Astrocyte of the spinal cord (primary cell): ENCODE data around the gene GNAO1.

Experiments used
- DNase-seq: peaks from one replicate; pipeline ENCODE4 v3.0.0; 2011; ENCODE audit warnings: low read depth, low spot score
- H3K4me3 ChIP-seq: 2 replicates; pipeline ENCODE4 v1.5.1; 2011; ENCODE audit warnings: low read depth, mild to moderate bottlenecking, low read length, moderate library complexity
- in situ Hi-C: cut with HindIII; loops from 2 replicates; pipeline ENCODE4 v1.10.0; 2017; ENCODE audit warnings: low sequenced_read_pairs
- TF ChIP-seq, protein P1 (sequence below): IDR thresholded peaks from 2 replicates; pipeline ENCODE4 v1.5.1; 2012; ENCODE audit warnings: low read depth, mild to moderate bottlenecking, low read length, inconsistent platforms

GNAO1 gene

GRCh38 chr16:56255904-56256303 lies 64.6 kb downstream of the GNAO1 start:
- TF ChIP-seq, protein P1, sequence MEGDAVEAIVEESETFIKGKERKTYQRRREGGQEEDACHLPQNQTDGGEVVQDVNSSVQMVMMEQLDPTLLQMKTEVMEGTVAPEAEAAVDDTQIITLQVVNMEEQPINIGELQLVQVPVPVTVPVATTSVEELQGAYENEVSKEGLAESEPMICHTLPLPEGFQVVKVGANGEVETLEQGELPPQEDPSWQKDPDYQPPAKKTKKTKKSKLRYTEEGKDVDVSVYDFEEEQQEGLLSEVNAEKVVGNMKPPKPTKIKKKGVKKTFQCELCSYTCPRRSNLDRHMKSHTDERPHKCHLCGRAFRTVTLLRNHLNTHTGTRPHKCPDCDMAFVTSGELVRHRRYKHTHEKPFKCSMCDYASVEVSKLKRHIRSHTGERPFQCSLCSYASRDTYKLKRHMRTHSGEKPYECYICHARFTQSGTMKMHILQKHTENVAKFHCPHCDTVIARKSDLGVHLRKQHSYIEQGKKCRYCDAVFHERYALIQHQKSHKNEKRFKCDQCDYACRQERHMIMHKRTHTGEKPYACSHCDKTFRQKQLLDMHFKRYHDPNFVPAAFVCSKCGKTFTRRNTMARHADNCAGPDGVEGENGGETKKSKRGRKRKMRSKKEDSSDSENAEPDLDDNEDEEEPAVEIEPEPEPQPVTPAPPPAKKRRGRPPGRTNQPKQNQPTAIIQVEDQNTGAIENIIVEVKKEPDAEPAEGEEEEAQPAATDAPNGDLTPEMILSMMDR, result no peak
- in situ Hi-C loops, result no loop called here
- H3K4me3 ChIP-seq, result no peak overlapping the region
- no peak for DNase-seq

DNA sequence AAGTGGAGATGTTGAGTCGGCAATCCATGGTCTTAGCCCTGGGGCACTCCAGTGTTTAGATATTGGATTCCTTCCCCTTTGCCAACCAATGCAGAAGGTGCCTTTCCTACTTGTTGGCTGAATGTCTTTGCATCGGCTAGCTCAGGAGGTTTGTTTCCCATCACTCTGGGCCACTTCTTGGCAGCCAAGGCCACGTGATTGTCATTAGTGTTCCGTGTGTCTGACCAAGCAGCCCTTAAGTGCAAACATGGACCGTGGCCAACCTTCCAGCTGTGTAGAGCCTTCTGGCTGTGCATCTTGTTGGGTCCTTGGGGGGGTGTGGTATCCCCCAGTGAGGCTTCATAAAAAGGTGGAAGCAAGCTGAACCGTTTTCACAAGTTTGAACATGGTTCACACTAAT lies 66.0 kb downstream of the GNAO1 start:
- H3K4me3 ChIP-seq, result no peak overlapping the region
- in situ Hi-C loops, result no loop called here
- TF ChIP-seq, protein P1, result no peak
- DNase-seq, result no peak

GRCh38 chr16:56257666-56258342 lies 66.5 kb downstream of the GNAO1 start:
- no peak overlapping the region for H3K4me3 ChIP-seq
- in situ Hi-C loops, result no loop called here
- no peak for DNase-seq
- TF ChIP-seq, protein P1, result no peak

- DNase-seq, result no peak
- TF ChIP-seq, protein P1, result no peak
- in situ Hi-C loops, result no loop called here
- no peak overlapping the region for H3K4me3 ChIP-seq
Measured at GRCh38 chr16:56258508-56259424, 67.5 kb downstream of the GNAO1 start.

DNA sequence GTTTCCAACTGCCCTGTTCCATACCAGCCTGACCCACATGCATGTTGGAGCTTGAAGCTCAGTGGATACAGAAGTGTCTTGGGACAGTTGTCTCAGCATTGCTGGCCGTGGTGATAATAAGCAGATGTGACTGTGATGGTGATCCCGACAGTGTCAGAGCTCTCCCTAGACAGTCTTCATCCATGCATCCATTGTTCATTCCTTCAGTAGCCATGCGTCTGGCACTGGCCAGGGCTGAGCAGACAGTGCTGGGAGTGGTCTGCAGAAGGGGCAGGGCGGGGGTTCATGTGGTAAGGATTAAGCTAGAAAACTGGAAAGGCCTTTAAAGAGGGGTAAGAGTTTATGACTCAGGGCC lies 68.1 kb downstream of the GNAO1 start:
- DNase-seq, result no peak
- TF ChIP-seq, protein P1, result no peak
- no peak overlapping the region for H3K4me3 ChIP-seq
- in situ Hi-C loops, result no loop called here

GRCh38 chr16:56260378-56261160 lies 69.3 kb downstream of the GNAO1 start:
- no peak for DNase-seq
- no peak overlapping the region for H3K4me3 ChIP-seq
- in situ Hi-C loops, result no loop called here
- TF ChIP-seq, protein P1, result no peak
